Inflammatory macrophage treated with lipopolysaccharide for 4 hours (primary cell): Measurements from ENCODE around the gene FIBCD1.
A peak's percentile ranks its signal among the peaks of the same experiment; 100 is the strongest.

ENCODE experiments used
- DNase-seq: peaks from one replicate; pipeline ENCODE4 v3.0.0-alpha.2; 2020

Gene FIBCD1

GRCh38 chr9:130905125-130905901 is 33.7 kb downstream of the FIBCD1 start:
- peak; percentile 27 for DNase-seq

- DNase-seq: no peak
Measured at GRCh38 chr9:130904070-130905044, 34.7 kb downstream of the FIBCD1 start.

GRCh38 chr9:130903194-130904069 is 35.6 kb downstream of the FIBCD1 start:
- DNase-seq: no peak

- no peak for DNase-seq
Measured at GRCh38 chr9:130902204-130903185, 36.6 kb downstream of the FIBCD1 start.

GRCh38 chr9:130901498-130902203 is 37.4 kb downstream of the FIBCD1 start:
- no peak for DNase-seq

GRCh38 chr9:130900701-130901497 is 38.1 kb downstream of the FIBCD1 start:
- DNase-seq: no peak

GRCh38 chr9:130899051-130899748 is 39.8 kb downstream of the FIBCD1 start:
- DNase-seq: no peak

GRCh38 chr9:130898552-130898852 is 40.5 kb downstream of the FIBCD1 start:
- DNase-seq: no peak

GRCh38 chr9:130897848-130898551 is 41.0 kb downstream of the FIBCD1 start:
- no peak for DNase-seq

GRCh38 chr9:130897105-130897751 is 41.8 kb downstream of the FIBCD1 start:
- no peak for DNase-seq

- no peak for DNase-seq
Measured at GRCh38 chr9:130896233-130897014, 42.6 kb downstream of the FIBCD1 start, which contains the start of gene QRFP. QRFP (minus strand) TSS chr9:130896812; CDS start chr9:130893838, 2,974 bp downstream.

- DNase-seq: no peak
Measured at GRCh38 chr9:130895481-130896232, 43.4 kb downstream of the FIBCD1 start.

GRCh38 chr9:130895038-130895437 is 44.0 kb downstream of the FIBCD1 start:
- DNase-seq: no peak

- DNase-seq: no peak
Measured at GRCh38 chr9:130894546-130894945, 44.5 kb downstream of the FIBCD1 start.

GRCh38 chr9:130893341-130894101 is 45.5 kb downstream of the FIBCD1 start:
- DNase-seq: peak; percentile 88
